Skeletal muscle satellite cell (primary cell): ENCODE measurements around the gene NIPSNAP3A.
"Not testable (repeated sequence)": the region's sequence is repeated elsewhere in the genome, so short reads cannot be mapped to it uniquely, and the experiment has no call there.

Experiments used
- H3K27me3 ChIP-seq: 2 replicates; pipeline ENCODE4 v1.7.0; 2013; ENCODE audit warnings: low read length; ENCODE audit not compliant: control insufficient read depth, insufficient read depth
- H3K36me3 ChIP-seq: 2 replicates; pipeline ENCODE4 v1.7.0; 2013; ENCODE audit warnings: mild to moderate bottlenecking, control low read depth, low read length; ENCODE audit not compliant: insufficient read depth
- H3K4me1 ChIP-seq: 2 replicates; pipeline ENCODE4 v1.7.0; 2013; ENCODE audit warnings: low read length; ENCODE audit not compliant: control insufficient read depth, insufficient read depth
- H3K4me2 ChIP-seq: 2 replicates; pipeline ENCODE4 v1.7.0; 2013; ENCODE audit warnings: mild to moderate bottlenecking, low read length
- H3K4me3 ChIP-seq: 2 replicates; pipeline ENCODE4 v1.7.0; 2013; ENCODE audit warnings: low read length
- H3K9ac ChIP-seq: 2 replicates; pipeline ENCODE4 v1.7.0; 2013; ENCODE audit warnings: mild to moderate bottlenecking, low read depth, low read length, moderate library complexity
- H3K9me3 ChIP-seq: replicated peaks from 2 replicates; pipeline ENCODE4 v1.7.0; 2013; ENCODE audit warnings: mild to moderate bottlenecking, control low read depth, low read length

The NIPSNAP3A gene

GRCh38 chr9:104748359-104749031 is 1.0 kb downstream of the NIPSNAP3A start:
- Histone ChIP-seq H3K36me3 (peaks cover 23% of the 10 kb centered on the region), H3K4me2 (peak overlapping the region; percentile 97), H3K27me3 (no peaks in the 10 kb centered on the region), H3K9me3 (no peaks in the 10 kb centered on the region), H3K9ac (peak overlapping the region; percentile 97), H3K4me1 (peaks cover 17% of the 10 kb centered on the region), H3K4me3 (peak overlapping the region; percentile 96)

- H3K9ac ChIP-seq = no peak overlapping the region
- peaks cover 34% of the 10 kb centered on the region for H3K36me3 ChIP-seq
- no peak overlapping the region for H3K4me2 ChIP-seq
- peaks cover 17% of the 10 kb centered on the region for H3K4me1 ChIP-seq
- no peaks in the 10 kb centered on the region for H3K27me3 ChIP-seq
- no peaks in the 10 kb centered on the region for H3K9me3 ChIP-seq
- no peak overlapping the region for H3K4me3 ChIP-seq
Measured at GRCh38 chr9:104750185-104750767, 2.8 kb downstream of the NIPSNAP3A start.

GRCh38 chr9:104758974-104759373 is 11.5 kb downstream of the NIPSNAP3A start:
- H3K4me1 ChIP-seq = no peaks in the 10 kb centered on the region
- H3K9me3 ChIP-seq = no peaks in the 10 kb centered on the region
- H3K4me3 ChIP-seq = no peak overlapping the region
- H3K36me3 ChIP-seq = peaks cover 16% of the 10 kb centered on the region
- H3K4me2 ChIP-seq = no peak overlapping the region
- no peak overlapping the region for H3K9ac ChIP-seq
- H3K27me3 ChIP-seq = no peaks in the 10 kb centered on the region

- peaks cover 7% of the 10 kb centered on the region for H3K36me3 ChIP-seq
- no peak overlapping the region for H3K9ac ChIP-seq
- no peaks in the 10 kb centered on the region for H3K4me1 ChIP-seq
- H3K9me3 ChIP-seq = no peaks in the 10 kb centered on the region
- H3K4me2 ChIP-seq = no peak overlapping the region
- H3K27me3 ChIP-seq = no peaks in the 10 kb centered on the region
- H3K4me3 ChIP-seq = no peak overlapping the region
Measured at GRCh38 chr9:104765138-104765537, 17.7 kb downstream of the NIPSNAP3A start.

- Histone ChIP-seq H3K4me2 (no peak overlapping the region), H3K4me3 (no peak overlapping the region), H3K4me1 (no peaks in the 10 kb centered on the region), H3K9ac (no peak overlapping the region), H3K9me3 (no peaks in the 10 kb centered on the region), H3K36me3 (no peaks in the 10 kb centered on the region), H3K27me3 (no peaks in the 10 kb centered on the region)
Measured at GRCh38 chr9:104766025-104766424, 18.5 kb downstream of the NIPSNAP3A start.

GRCh38 chr9:104767507-104767906 is 20.0 kb downstream of the NIPSNAP3A start:
- no peak overlapping the region for H3K4me3 ChIP-seq
- H3K4me2 ChIP-seq = no peak overlapping the region
- H3K9ac ChIP-seq = no peak overlapping the region
- no peaks in the 10 kb centered on the region for H3K4me1 ChIP-seq
- no peaks in the 10 kb centered on the region for H3K9me3 ChIP-seq
- H3K36me3 ChIP-seq = no peaks in the 10 kb centered on the region
- no peaks in the 10 kb centered on the region for H3K27me3 ChIP-seq

- H3K4me2 ChIP-seq, H3K4me1 ChIP-seq, H3K27me3 ChIP-seq, H3K36me3 ChIP-seq, H3K9ac ChIP-seq, H3K9me3 ChIP-seq, H3K4me3 ChIP-seq: not testable (repeated sequence)
Measured at GRCh38 chr9:104769029-104769428, 21.5 kb downstream of the NIPSNAP3A start.

GRCh38 chr9:104769655-104770054 is 22.2 kb downstream of the NIPSNAP3A start:
- no peaks in the 10 kb centered on the region for H3K9me3 ChIP-seq
- no peak overlapping the region for H3K9ac ChIP-seq
- H3K36me3 ChIP-seq = no peaks in the 10 kb centered on the region
- no peak overlapping the region for H3K4me3 ChIP-seq
- peaks cover 4% of the 10 kb centered on the region for H3K4me1 ChIP-seq
- no peak overlapping the region for H3K4me2 ChIP-seq
- no peaks in the 10 kb centered on the region for H3K27me3 ChIP-seq

GRCh38 chr9:104772714-104773510 is 25.4 kb downstream of the NIPSNAP3A start:
- Histone ChIP-seq H3K4me1 (peaks cover 4% of the 10 kb centered on the region), H3K9ac (no peak overlapping the region), H3K36me3 (no peaks in the 10 kb centered on the region), H3K4me2 (no peak overlapping the region), H3K4me3 (no peak overlapping the region), H3K27me3 (no peaks in the 10 kb centered on the region), H3K9me3 (no peaks in the 10 kb centered on the region)

GRCh38 chr9:104774132-104774531 is 26.6 kb downstream of the NIPSNAP3A start:
- no peaks in the 10 kb centered on the region for H3K9me3 ChIP-seq
- peaks cover 4% of the 10 kb centered on the region for H3K4me1 ChIP-seq
- H3K36me3 ChIP-seq = no peaks in the 10 kb centered on the region
- H3K4me2 ChIP-seq = no peak overlapping the region
- no peak overlapping the region for H3K4me3 ChIP-seq
- H3K9ac ChIP-seq = no peak overlapping the region
- no peaks in the 10 kb centered on the region for H3K27me3 ChIP-seq

GRCh38 chr9:104774831-104775573 is 27.5 kb downstream of the NIPSNAP3A start:
- Histone ChIP-seq H3K9ac (no peak overlapping the region), H3K4me3 (no peak overlapping the region), H3K9me3 (no peaks in the 10 kb centered on the region), H3K4me1 (peaks cover 4% of the 10 kb centered on the region), H3K27me3 (no peaks in the 10 kb centered on the region), H3K36me3 (no peaks in the 10 kb centered on the region), H3K4me2 (no peak overlapping the region)
